Tibial nerve (tissue), 4 donors: ENCODE results near the gene TSHZ3. TPM values are rescaled to one million over a fixed set of nuclear protein-coding genes. Genes with fewer than 3 reads are reported as not detected.

Experiments used
- DNase-seq, 2 donors: peaks; one replicate each; pipeline ENCODE4 v3.0.0-alpha.2; 2019; ENCODE audit warnings: low spot score in 2 of 2
- H3K27ac ChIP-seq, 4 donors: fragments of 200-600 bp; sonication (generic) in 3 of 4; one replicate each; pipeline ENCODE4 v1.5.1; 2017 to 2019; ENCODE audit warnings: mild to moderate bottlenecking in 1 of 4
- H3K27me3 ChIP-seq, 2 donors: fragments of 200-600 bp; sonication (generic) in 1 of 2; one replicate each; pipeline versions ENCODE4 v1.5.1 to v1.6.0; 2017 to 2019
- H3K36me3 ChIP-seq, 3 donors: fragments of 200-600 bp; sonication (generic); one replicate each; pipeline ENCODE4 v1.5.1; 2018 to 2019
- H3K4me1 ChIP-seq, 4 donors: fragments of 200-600 bp; sonication (generic) in 3 of 4; one replicate each; pipeline ENCODE4 v1.5.1; 2017 to 2019
- H3K4me3 ChIP-seq, 4 donors: fragments of 200-600 bp; sonication (generic) in 3 of 4; one replicate each; pipeline ENCODE4 v1.5.1; 2017 to 2019; ENCODE audit warnings: mild to moderate bottlenecking in 1 of 4, moderate library complexity in 1 of 4
- H3K9me3 ChIP-seq, 4 donors: fragments of 200-600 bp; sonication (generic) in 3 of 4; one replicate each; pipeline ENCODE4 v1.5.1; 2017 to 2019
- EP300 ChIP-seq, 2 donors: sonication (generic); formaldehyde crosslinking; IDR thresholded peaks; one replicate each; pipeline ENCODE4 v1.6.1; 2017; ENCODE audit warnings: antibody characterized with exemption in 2 of 2, mild to moderate bottlenecking in 1 of 2
- POLR2A ChIP-seq, 2 donors: fragments of 450-650 bp; IDR thresholded peaks; one replicate each; pipeline ENCODE4 v1.6.1; 2017; ENCODE audit warnings: antibody characterized with exemption in 2 of 2, mild to moderate bottlenecking in 2 of 2, moderate library complexity in 2 of 2
- WGBS, 2 donors: methylation state at CpG; one replicate each; pipeline ENCODE4 v1.1.5; 2018; 5-methylcytosine and 5-hydroxymethylcytosine counted together
- total RNA-seq, 4 donors: library from RNA; depleted of rRNA; stranded (reverse); fragments of >200 nt; gene quantifications; one replicate each; pipeline ENCODE4 v1.1.0, GENCODE V29; 2016
- TF ChIP-seq, protein P1 (sequence below), 5 experiments: fragments of 200-600 bp in 3 of 5; fragments of 450-650 bp in 2 of 5; sonication (generic) in 3 of 5; IDR thresholded peaks; one replicate each; pipeline ENCODE4 v1.5.1; 2016 to 2019; ENCODE audit warnings: antibody characterized with exemption in 5 of 5, mild to moderate bottlenecking in 3 of 5, moderate library complexity in 2 of 5

TSHZ3 gene
- total RNA-seq, 4 donors from 2014 or later = 20.4 to 22.4 (median 22.3) TPM

DNA sequence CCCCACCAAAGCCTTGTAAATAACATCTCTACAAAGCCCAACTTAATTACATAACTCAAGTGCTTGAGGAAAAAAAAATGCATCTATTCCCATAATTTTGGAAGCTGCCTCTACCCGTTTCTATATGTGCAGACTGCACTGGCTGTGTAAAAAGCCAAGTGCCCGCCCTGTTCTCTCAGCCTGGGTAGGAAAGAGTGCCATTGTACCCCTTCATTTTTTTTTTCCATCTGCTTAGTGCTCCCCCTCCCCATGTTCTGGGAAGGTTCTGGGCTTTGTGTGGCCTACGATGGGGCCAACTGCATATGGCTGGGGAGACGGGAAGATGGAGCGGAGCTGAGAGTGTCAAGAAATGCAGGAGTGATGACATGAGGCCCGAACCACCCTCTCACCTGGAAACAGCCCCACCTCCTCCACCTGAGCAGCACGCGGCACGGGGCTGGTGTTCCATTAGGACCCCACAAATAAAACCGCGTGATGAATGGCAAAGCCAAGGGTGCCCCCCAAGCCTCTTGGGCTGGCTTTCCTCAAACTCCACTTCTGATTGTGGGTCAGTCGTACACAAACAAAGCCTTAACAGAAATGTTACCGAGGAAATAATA is 42.1 kb downstream of the TSHZ3 start:
- no peaks in the 10 kb centered on the region for H3K9me3 ChIP-seq
- no peak overlapping the region for H3K27ac ChIP-seq
- 87 to 89% methylated on average over 13 of the region's 13 CpGs for WGBS, 2 donors
- H3K36me3 ChIP-seq = no peaks in the 10 kb centered on the region
- peaks cover 0 to 21% (median 0%) of the 10 kb centered on the region in 4 donors for H3K4me1 ChIP-seq
- H3K4me3 ChIP-seq = no peak overlapping the region
- no peak for DNase-seq
- TF ChIP-seq POLR2A (IDR thresholded peaks at IDR 0.05) (no peak), EP300 (IDR thresholded peaks at IDR 0.05) (no peak)
- TF ChIP-seq, protein P1, sequence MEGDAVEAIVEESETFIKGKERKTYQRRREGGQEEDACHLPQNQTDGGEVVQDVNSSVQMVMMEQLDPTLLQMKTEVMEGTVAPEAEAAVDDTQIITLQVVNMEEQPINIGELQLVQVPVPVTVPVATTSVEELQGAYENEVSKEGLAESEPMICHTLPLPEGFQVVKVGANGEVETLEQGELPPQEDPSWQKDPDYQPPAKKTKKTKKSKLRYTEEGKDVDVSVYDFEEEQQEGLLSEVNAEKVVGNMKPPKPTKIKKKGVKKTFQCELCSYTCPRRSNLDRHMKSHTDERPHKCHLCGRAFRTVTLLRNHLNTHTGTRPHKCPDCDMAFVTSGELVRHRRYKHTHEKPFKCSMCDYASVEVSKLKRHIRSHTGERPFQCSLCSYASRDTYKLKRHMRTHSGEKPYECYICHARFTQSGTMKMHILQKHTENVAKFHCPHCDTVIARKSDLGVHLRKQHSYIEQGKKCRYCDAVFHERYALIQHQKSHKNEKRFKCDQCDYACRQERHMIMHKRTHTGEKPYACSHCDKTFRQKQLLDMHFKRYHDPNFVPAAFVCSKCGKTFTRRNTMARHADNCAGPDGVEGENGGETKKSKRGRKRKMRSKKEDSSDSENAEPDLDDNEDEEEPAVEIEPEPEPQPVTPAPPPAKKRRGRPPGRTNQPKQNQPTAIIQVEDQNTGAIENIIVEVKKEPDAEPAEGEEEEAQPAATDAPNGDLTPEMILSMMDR (IDR thresholded peaks at IDR 0.05) = no peak
- H3K27me3 ChIP-seq = no peaks in the 10 kb centered on the region

DNA sequence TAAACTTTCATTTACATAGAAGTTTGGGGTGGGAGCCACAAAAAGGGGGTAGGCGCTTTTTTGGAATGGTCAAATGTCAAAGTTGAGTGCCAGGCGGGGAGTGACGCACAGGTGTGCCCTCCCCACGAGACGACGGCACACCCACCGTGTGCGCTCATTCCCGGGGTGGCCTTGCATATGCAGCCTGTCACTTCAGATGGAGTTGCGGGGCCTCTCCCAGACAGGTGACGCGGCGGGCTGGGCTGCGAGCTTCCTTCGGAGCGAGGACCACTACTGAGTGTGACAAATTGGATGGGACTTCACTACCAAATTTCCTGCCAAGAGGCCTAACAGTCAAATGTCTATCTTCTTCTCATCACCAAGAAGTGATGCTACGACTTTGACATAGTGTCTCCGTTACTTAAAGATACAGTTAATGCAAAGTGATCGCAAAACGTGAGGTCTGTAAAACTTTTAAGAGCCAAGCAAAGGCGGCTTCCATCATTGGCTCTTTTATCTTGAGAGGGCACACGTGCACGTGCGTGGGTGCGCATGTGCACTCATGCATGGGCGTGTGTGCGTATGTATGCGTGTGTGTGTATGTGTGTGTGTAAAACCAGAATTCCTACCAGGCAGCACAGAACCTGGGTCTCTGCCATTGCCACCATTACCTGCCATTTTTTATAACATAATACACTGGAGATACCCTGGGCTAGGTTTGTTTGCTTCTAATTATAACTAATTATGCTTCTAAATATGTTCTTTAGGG is 43.1 kb downstream of the TSHZ3 start:
- TF ChIP-seq EP300 (IDR thresholded peaks at IDR 0.05) (no peak), POLR2A (IDR thresholded peaks at IDR 0.05) (no peak)
- TF ChIP-seq, protein P1 (IDR thresholded peaks at IDR 0.05) = no peak
- DNase-seq = no peak
- H3K27ac ChIP-seq = no peak overlapping the region
- WGBS, 2 donors = 90 to 91% methylated on average over 28 of the region's 28 CpGs
- no peak overlapping the region for H3K4me3 ChIP-seq
- no peaks in the 10 kb centered on the region for H3K9me3 ChIP-seq
- H3K27me3 ChIP-seq = no peaks in the 10 kb centered on the region
- no peaks in the 10 kb centered on the region for H3K36me3 ChIP-seq
- H3K4me1 ChIP-seq = peaks cover 0 to 24% (median 0%) of the 10 kb centered on the region in 4 donors

DNA sequence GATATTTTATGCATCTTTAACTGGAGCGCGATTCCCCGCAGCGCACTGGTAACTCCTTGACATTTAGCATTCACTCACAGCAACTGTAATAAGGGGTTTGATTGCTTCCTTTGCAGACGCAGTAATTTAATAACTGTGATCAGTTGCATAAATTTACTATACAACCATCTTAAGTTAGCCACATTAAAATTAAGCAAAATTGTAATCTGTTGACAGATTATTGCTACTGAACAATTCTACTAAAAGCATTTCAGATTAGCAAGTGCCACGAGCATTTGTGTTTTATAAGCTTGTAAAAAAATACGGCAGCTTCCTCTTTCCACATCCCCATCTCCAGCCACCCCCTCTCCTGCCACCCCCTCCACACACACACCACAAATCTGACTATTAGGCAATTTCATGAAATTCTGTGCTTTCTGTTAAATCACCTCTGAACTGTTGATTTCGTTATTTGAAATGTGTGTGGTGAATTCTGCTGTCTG is 44.4 kb downstream of the TSHZ3 start:
- peaks cover 0 to 24% (median 0%) of the 10 kb centered on the region in 4 donors for H3K4me1 ChIP-seq
- no peaks in the 10 kb centered on the region for H3K9me3 ChIP-seq
- TF ChIP-seq, protein P1 (IDR thresholded peaks at IDR 0.05) = no peak
- TF ChIP-seq EP300 (IDR thresholded peaks at IDR 0.05) = peak in 1 of 2 donors; percentile 20
- H3K4me3 ChIP-seq = no peak overlapping the region
- DNase-seq = peak in 1 of 2 donors; percentile 29
- WGBS, 2 donors = 49 to 54% methylated on average over 8 of the region's 8 CpGs
- no peaks in the 10 kb centered on the region for H3K36me3 ChIP-seq
- H3K27ac ChIP-seq = no peak overlapping the region
- no peaks in the 10 kb centered on the region for H3K27me3 ChIP-seq

DNA sequence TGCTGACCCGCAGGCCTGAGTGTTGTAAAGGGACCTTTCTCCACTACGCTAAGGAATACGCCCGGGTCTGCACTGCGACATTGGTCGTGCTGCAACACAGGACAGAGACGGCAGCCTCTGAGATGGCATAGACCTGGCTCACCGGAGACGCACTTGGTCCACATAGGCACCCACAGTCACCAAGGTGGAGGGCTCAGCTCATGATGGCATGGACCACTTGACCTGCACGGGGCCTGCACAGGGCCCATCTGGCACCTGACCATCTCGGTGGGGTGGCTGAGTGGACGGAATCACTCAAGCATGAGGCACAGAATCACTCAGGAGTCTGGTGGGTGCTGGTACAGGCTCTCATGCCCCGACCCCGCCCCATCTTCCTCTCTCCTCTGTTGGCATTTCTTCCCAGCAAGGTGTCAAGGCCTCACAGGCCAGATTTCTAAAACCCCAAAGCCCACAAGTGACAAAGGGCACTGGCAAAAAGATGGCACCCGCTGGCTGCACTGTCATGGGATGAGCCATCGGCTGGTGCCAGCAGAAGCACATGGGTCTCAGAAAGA is 45.9 kb downstream of the TSHZ3 start:
- 93 to 94% methylated on average over 16 of the region's 16 CpGs for WGBS, 2 donors
- no peaks in the 10 kb centered on the region for H3K27me3 ChIP-seq
- no peak for DNase-seq

More for the DNA sequence above, 45.9 kb downstream of the TSHZ3 start:
- Histone ChIP-seq H3K4me3 (no peak overlapping the region), H3K9me3 (no peaks in the 10 kb centered on the region), H3K4me1 (peaks cover 0 to 24% (median 0%) of the 10 kb centered on the region in 4 donors), H3K27ac (no peak overlapping the region), H3K36me3 (no peaks in the 10 kb centered on the region)
- TF ChIP-seq, protein P1 (IDR thresholded peaks at IDR 0.05) = no peak
- TF ChIP-seq EP300 (IDR thresholded peaks at IDR 0.05) (no peak), POLR2A (IDR thresholded peaks at IDR 0.05) (no peak)
